ENCODE measurements around the gene SLC44A1. TPM values are rescaled to one million over a fixed set of nuclear protein-coding genes. Genes with fewer than 3 reads are reported as not detected.

SLC44A1 gene
- total RNA-seq, 1 experiment from 2014 or later, result 25.0 TPM

- in situ Hi-C loops (cut with HindIII; ENCODE audit: low sequenced_read_pairs), result no loop called here
- DNase-seq (ENCODE audit: low spot score), result no peak
Measured at GRCh38 chr9:105484226-105484625, 239.8 kb downstream of the SLC44A1 start.

- in situ Hi-C loops (cut with HindIII; ENCODE audit: low sequenced_read_pairs), result no loop called here
- no peak for DNase-seq (ENCODE audit: low spot score)
Measured at GRCh38 chr9:105485131-105485530, 240.7 kb downstream of the SLC44A1 start.

Other genes starting within 250 kb of the SLC44A1 start
- 1.1 and 22.1 TPM in 2 replicates for gene FSD1L, start 203.4 kb downstream of the SLC44A1 start, total RNA-seq (2014; rRNA removed; shearing (Covaris generic))